Measurements from ENCODE around the gene XRCC4.

XRCC4 gene

DNA sequence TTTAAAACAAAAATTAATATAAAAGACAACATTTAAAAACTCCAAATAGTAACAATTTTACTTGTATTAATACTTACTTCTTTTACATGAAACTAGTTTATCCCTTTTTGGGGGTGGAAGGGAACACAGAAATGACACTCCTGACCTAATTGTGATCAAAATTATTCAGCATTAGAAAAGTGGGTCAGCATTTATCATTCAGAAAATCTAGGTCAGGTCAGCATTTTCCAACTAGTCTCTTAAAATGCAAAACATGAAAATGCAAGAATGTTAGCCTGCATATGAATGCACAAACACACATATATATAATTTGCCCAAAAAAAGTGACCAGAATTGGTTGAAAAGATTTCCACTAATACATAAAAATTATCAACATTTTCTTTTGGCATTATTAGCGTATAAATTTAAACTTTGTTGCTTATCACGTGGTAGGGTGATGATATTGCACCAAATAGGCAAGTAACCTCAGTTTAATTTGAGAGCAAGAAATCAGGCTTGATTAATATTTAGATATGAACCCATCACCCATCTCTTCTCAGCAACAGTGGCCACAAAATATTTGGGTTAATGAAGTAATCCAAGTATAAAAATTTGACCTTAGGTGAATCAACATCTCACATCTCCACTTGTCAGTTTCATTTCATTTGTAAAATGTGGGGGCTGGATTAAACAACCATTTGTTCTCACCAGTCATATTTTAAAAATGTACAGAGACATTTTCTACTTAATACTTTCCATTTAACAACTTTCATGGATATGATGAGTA, 5.9 kb upstream of the XRCC4 start:
- no peak for DNase-seq

DNA sequence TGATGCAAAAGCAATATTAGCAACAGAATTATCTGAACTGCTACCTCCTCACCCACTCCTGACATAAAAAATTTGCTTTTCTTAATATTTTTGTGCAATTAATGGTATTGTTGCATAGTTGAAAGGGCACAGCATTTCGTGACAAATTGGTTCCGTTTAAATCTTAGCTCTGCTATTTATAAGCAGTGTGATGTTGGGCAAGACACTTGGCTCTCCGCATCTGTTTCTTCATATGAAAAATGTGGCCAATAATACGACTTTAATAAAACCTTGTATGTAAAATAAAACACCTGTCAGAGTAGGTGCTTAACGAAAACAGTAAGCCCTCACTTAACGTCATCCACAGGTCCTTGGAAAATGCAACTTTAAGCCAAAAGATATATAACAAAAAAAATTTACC, 4.4 kb upstream of the XRCC4 start:
- DNase-seq, result no peak

DNA sequence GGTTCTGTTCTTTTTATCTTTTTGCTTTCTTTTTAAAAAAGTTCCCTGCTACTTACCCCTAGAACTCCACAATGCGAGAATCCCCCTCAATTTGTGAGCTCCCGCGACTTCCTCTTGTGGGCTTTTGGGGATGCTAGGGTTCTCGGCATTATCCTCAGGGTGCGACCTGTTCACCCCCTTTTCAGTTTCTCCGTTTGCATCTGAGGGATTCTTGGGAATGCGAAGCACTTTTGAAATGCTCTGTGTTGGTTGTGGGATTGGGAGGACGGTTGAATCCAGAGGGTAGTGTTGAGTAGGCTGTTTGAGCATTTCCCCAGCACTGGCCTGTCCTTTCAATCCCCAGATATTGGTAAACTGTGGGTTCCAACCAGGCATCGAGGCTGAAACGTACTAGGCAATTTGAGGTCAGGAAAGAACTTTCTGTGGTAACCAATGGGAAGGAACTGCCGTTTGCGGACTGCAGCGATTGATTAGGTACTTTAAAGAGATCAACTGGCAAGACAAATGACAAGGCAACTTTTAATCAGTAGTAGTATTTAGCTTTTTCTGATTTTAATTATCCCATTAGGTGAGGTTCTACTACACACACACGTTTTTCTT, 415 bp downstream of the XRCC4 start:
- no peak for DNase-seq

DNA sequence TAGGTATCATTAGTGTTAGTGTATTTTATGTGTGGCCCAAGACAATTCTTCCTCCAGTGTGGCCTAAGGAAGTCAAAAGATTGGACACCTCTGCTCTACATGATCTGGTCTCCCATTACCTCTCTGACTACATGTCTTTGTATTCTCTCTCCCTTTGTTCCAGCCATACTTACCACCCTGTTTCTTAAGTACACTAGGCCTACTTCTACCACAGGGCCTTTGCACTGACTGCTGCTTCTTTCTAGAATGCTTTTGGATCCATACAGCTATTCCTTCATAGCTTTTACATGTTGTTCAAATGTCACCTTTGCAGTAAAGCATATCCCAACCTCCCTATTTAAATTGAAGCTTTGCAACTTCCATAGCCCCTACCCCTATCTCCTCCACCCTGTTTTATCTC, 5.4 kb downstream of the XRCC4 start:
- no peak for DNase-seq

DNA sequence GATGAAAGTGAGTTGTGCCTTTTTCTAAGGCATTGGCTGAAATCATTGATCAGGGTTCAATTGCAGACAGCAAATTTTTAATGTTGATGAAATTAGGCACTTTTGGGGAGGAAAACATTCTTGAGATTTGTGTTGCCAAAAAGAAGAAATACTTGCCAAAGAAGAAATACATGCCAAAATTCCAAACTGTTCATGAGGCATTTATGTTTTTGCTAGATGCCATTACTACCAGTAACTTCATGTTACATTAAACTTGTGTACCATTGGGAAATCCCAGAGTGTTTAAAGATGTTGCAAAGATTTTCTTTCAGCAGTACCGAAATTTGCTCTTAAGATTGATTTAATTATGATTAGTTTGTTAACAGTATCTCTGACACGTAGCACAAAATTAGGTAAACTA, 7.0 kb downstream of the XRCC4 start:
- DNase-seq, result no peak

DNA sequence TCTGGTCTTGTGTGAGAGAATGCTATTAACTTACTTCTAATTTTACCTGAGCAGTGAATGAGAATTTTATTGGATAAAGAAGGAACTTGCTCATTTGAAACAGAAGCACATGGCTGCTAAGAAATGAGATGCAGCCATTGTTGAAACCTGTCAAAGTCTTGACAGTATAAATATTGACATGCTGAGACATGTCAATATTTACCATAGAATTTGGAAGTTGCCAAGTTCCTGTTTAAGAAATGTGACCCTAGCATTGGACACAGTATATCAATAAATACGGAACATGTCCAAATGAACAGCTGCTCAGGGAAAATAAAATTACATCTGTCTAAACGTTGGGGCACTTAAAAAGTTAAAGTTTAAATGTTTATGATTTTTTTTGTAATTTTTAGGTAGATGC, 7.8 kb downstream of the XRCC4 start:
- DNase-seq, result no peak

DNA sequence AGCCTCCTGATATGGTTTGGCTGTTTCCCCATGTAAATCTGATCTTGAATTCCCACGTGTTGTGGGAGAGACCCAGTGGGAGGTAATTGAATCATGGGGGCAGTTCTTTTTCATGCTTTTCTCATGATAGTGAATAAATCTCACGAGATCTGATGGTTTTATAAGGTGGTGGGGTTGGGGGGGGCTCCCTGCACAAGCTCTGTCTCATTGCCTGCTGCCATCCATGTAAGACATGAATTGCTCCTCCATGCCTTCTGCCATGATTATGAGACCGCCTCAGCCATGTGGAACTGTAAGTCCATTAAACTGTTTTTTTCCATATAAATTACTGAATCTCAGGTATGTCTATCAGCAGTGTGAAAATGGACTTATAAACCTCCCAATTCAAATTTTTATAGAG, 12.8 kb downstream of the XRCC4 start:
- DNase-seq, result no peak

DNA sequence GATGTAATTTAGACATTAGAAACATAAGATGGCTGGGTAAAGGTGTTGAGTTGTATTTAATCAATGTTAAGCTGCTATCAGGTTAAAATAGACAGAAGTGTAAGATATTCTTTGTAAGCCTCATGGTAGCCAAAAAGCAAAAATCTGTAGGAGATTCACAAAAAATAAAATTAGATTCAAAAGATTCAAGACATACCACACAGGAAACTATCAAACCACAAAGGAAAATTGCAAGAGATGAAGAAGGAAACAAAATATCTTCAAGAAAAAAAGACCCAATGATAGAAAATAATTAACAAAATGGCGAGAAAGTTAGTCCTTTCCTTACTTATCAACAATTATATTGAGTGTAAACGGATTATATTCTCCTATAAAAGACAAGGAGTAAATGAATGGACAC, 15.3 kb downstream of the XRCC4 start:
- no peak for DNase-seq

DNA sequence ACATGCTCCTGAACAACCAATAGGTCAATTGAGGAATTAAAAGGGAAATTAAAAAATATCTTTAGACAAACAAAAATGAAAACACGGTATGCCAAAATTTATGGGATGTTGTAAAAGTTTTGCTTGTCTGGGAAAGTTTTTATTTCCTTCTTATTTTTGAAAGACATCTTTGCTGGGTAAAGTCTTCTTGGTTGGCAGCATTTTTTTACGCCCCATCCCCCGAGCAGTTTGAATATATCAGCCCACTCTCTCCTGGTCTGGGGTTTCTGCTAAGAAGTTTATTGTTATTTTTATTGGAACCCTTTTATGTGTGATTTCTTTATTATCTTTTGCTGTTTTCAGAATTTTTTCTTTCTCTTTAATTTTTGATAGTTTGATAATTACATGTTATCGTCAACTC, 16.3 kb downstream of the XRCC4 start:
- DNase-seq, result no peak

DNA sequence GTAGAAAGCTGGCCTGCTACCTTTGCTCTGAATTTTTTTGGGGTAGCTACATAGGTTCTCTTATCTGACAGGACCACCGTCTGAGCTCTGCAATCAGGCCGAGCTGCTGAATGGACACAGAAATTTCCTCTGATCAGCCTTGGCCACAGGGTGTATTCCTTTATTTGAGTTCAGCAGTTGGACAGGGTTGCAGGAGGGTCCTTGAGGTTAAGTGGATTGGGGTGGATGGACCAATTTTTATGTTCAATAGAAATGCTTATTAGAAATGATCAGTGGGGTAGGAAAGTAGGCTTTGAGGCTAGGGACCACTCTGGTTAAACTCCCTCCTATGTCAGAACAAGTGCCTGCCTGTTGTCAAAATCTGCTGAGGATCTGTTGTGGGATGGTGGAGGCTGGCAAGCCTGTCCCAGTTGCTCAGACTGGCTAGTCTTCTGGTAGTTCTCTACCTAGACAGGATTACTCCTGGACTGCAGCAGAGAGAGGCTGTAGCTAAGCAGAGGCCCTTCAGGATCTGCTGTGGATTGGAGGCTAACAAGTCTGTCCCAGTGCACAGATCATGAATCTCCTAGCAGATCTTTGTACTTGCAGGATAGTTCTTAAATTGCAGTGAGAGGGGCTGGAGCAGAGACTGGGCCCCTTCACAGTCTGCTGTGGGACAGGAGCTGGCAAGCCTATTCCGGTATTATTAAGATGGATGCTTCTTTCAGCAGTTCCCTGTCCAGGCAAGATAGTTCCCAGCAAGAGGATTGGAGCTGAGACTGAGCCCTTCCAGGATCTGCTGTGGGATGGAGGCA, 18.0 kb downstream of the XRCC4 start:
- DNase-seq, result no peak

DNA sequence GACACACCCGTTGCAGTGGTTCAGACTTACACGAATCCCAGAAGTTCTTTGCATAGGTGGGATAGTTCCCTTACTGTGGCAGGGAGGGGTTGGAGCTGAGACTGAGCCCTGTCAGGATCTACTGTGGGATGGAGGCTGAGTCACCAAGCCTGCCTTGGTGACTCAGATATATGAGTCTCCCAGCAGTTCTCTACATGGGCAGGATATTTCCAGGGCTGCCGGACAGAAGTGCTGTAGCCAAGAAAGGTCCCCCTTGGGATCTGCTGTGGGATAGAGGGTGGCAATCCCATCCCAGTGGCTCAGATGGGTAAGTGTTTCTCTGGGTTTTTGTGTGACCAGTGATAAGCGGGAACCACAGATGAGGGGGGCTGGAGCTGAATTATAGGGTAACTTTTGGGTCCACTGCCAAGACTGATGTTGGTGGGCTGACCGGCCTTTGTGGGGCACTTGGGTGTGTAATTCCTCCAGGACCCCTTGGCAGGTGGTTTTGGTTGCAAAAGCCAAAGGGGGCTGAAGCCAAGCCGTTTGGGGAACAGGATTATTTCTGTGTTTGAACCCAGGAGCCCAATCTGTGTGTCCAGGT, 18.7 kb downstream of the XRCC4 start:
- DNase-seq, result no peak

DNA sequence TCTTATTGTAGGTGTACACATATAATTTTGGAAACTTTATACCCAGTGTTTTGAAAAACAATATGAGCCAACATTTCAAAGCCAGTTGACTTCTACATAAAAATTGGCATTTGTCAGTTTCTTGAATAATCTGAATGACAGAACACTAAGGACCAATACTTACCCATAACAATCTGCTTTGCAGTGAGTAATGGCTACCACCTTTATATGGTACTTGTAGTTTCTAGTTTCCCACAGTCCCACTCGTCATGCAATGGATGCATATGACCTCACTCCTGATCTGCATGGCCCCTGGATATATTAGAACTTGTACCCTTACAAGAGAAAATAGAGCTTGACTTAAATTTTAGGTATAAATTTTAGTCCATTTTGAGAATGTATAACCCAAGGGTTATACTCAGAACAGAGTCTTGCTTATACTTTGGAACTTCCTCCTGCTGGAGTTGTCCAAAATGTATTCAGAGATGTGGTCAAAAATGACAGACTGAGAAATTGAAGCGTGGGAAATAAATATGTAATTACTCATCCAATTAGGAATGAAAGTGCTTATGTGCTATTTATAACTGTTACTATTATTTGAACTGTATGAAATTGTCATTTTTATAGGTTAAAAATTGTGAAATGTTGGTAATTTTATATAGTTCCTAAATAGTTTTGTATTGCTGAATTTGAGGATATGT, 19.5 kb downstream of the XRCC4 start:
- no peak for DNase-seq

DNA sequence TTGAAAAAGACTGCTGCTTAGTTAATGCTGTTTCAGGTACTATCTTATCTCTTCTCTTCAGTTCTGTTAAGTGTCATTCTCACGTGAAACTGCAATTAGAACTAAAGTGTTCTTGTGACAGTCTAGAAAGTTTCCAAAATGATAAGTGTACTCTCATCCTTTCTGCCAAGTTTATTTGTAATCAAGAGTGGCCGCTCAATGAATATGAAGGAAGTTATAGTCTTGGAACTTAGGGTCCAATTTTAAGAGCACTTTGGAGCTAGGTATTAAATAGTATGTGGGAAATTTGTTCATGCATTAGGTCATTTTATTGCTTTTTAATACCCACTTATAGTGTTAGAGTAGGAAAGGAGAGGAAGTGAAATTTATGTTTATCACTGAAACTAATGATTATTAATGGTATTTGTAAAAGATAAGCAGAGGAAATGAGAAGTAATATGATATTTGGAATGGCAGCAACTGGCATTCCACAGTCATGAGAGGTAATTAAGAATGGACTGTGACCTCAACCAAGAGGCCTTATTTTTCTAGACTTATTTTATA, 20.4 kb downstream of the XRCC4 start:
- DNase-seq, result no peak

DNA sequence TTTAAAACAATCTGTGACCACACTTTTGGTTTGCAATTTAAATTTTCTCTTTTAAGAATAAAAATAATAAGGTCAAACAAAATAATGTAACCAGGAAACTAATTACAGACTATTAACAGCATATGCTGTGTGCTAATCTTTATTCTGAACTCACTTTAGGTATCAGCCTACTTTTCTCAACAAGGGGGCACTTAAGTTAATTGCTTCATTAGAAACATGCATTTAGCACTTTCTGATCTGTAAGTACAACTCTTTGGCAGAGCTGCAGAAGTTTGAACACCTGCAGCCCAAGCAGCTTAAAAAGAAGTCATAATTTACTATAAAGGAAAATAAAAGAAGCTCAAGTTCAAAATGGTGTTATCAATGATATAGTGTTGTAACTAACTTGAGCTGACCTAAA, 21.7 kb downstream of the XRCC4 start:
- no peak for DNase-seq

DNA sequence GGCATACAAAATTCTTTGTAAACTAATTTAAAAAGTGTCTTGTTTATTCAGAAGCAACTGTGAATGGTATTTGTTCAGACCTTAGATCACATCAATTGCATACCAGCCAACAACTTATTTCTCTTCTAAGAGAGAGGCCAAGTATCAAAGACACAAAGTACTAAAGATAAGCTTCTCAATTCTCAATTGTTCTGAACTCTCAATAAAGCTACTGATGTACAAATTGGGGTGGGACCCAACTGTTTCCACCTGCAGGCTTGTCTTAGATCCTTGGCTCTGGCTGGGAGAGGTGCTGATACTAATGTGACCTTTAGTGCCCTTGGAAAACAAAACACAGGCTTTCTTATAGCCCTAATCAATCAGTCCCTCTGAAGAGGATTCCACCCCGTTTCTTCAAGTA, 22.1 kb downstream of the XRCC4 start:
- DNase-seq, result no peak

DNA sequence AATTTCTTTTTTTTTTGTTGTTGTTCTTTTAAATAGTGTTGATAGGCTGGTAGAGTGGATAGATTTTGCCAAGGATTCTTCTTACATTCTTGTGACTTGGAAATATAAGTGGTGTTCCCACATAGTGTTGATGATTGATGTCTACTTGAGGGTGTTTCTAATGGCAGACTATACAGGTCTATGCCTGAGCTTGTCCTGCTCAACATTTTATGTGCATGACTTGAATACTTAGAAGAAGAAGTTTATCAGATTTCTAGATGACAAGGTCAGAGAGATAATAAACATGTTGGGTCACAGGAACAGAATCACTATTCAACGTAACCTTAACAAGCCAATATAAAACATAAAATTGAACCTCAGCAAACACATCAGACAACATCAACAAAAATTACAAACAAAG, 24.2 kb downstream of the XRCC4 start:
- DNase-seq, result no peak

DNA sequence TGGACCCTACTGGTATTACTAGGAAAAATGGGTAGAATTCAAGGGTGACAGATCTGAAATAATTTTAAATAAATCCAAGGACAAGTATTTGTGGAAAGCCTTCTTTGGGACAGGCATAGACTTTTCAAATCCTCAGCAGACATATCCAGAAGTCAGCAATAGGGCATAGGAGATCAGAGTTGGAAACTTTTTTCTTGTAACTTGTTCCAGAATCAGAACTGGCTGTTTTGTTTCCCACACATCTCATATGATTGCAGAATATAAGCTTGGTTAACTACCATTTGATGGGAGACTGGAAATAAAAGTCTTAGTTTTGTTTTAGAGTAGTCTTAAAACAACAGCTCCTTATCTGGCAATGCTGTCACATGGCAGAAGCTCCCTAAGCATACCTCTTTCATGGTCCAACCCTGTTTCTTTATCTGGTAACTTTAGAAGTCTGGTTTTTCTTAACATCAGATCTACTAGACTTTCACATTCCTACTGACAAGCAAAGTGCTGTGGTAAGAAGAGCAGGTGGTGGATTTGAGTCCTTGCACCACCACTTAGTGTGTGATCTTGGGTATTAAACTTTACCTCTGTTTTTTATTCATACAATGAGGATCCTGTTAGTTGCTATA, 25.1 kb downstream of the XRCC4 start:
- DNase-seq, result no peak

DNA sequence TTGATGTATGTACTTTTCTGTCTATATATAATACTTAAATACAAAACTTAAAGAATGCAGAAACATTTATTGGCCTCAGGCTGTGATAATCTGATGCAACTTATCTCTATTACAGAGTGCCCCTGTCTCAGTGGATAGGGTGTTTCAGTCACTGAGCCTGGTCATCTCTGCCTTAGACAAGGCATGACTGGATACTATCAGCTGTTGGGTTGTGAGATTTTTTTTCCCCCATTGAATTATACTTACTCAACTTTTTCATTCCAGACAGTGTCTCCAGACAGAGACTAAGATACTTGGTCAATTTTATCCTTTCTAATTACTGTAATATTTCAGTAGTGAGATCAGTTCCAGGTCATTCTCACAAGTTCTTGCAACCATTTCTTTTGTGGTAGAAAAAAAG, 26.7 kb downstream of the XRCC4 start:
- DNase-seq, result no peak

DNA sequence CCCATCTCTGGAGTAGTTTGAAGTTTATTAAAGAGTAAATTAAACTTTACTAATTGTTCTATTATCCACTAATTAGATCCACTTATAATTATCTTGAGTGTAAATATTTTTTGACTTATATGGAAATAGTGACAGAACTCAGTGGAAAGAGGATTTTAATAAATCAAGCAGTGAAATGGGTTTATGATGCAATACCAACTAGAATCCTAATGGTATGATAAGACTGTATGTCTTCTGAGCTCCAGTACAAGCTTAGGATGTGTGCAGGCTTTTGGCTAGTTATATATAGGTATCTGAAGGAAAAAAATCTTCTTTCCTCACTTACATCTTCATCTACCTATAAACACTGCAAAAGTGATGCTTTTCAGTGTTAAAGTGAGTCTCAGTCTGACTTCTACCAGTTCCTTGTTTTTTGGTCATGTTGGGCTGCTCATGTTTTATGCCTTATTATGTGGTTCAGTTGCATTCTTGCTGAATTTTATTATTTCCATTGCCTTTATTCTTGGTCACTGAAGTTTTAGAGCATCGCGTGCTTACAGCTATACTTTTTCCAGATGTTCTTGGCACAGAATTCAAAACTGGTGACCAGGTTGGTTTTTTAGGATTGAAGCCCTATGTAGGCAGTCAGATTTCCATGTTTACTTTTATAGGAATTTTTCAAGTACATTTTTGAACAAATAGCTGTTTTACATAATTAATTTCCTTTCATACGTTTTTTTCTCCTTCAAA, 30.5 kb downstream of the XRCC4 start:
- no peak for DNase-seq

DNA sequence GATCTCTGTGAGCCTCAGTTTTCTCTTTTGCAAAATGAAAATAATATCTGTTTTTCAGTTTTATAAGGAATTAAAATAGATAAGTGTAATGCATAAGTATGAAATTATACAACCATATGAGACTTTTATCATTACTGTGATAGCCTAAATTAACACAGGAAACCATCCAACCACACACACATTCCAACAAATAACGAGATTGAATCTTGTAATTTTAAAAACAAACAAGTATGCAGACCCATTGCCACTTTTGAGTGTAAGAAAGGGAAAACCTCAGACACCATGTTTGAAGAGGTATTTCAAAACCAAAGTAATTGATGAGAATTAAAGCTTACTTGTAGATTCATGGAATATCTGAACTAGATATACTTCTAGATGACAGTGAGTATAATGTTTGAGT, 32.0 kb downstream of the XRCC4 start:
- no peak for DNase-seq

DNA sequence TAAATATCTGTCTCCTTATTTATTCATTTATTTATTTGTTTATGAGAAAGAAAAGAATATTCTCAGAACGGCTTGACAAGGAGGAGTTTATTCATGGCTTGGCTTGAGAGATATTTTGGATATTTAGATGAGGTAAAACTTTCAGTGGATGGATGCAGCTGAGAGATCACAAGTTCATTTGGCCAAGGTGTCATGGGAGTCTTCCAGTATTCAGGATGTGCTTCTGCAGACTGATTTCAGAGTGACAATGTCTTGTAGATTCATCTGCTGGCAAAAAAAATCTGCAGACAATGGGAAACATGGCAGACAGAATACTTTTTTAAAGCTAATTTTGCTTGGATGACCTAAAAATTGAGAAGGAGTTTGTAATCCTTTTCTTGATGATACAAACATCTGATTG, 38.5 kb downstream of the XRCC4 start:
- no peak for DNase-seq

DNA sequence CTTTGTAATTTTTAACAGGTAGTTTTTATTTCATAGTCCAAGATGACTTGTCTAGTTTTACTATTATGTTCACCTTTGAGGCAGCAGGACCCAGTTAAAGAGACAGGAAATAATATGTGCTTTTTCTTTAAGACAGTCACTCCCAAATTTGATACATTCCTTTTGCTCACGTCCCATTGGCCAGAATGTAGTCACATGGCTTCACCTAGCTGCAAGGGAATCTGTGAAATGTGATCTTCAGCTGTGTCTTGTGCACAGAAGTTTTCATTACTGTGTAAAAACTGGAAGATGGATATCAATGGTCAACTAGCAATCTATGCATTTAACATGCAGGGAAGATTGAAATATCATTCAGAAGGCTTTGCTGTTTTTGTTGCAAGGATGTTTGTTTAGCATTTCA, 41.1 kb downstream of the XRCC4 start:
- DNase-seq, result no peak
